ENCODE results near the gene ZNF655.

ZNF655 gene

GRCh38 chr7:99606531-99606930 lies 48.1 kb downstream of the ZNF655 start:
- no peak for DNase-seq (ENCODE audit: low read depth)

- DNase-seq (ENCODE audit: low read depth), result no peak
Observed at GRCh38 chr7:99607548-99607947, 49.1 kb downstream of the ZNF655 start.

- no peak for DNase-seq (ENCODE audit: low read depth)
Observed at GRCh38 chr7:99614495-99614894, 56.1 kb downstream of the ZNF655 start.

- DNase-seq (ENCODE audit: low read depth), result no peak
Observed at GRCh38 chr7:99615989-99616358, 57.5 kb downstream of the ZNF655 start.

- DNase-seq (ENCODE audit: low read depth), result peak; percentile 67
Observed at GRCh38 chr7:99616359-99617191, 58.1 kb downstream of the ZNF655 start, which contains the start of gene ZSCAN25. ZSCAN25 (plus strand) TSS chr7:99616946; CDS start chr7:99619607, 2,661 bp downstream.

- DNase-seq (ENCODE audit: low read depth), result no peak
Observed at GRCh38 chr7:99617192-99617781, 58.8 kb downstream of the ZNF655 start.

- DNase-seq (ENCODE audit: low read depth), result peak; percentile 20
Observed at GRCh38 chr7:99618726-99619125, 60.3 kb downstream of the ZNF655 start.

GRCh38 chr7:99619571-99620130 lies 61.2 kb downstream of the ZNF655 start:
- DNase-seq (ENCODE audit: low read depth), result no peak

- DNase-seq (ENCODE audit: low read depth), result no peak
Observed at GRCh38 chr7:99621271-99621670, 62.8 kb downstream of the ZNF655 start.

GRCh38 chr7:99622596-99622995 lies 64.2 kb downstream of the ZNF655 start:
- no peak for DNase-seq (ENCODE audit: low read depth)

GRCh38 chr7:99623091-99623693 lies 64.8 kb downstream of the ZNF655 start:
- no peak for DNase-seq (ENCODE audit: low read depth)

GRCh38 chr7:99623702-99624447 lies 65.4 kb downstream of the ZNF655 start:
- DNase-seq (ENCODE audit: low read depth), result no peak

- DNase-seq (ENCODE audit: low read depth), result no peak
Observed at GRCh38 chr7:99624484-99624883, 66.0 kb downstream of the ZNF655 start.

- no peak for DNase-seq (ENCODE audit: low read depth)
Observed at GRCh38 chr7:99625321-99625720, 66.9 kb downstream of the ZNF655 start.

- DNase-seq (ENCODE audit: low read depth), result no peak
Observed at GRCh38 chr7:99625961-99626360, 67.5 kb downstream of the ZNF655 start.
